ENCODE data around the gene KIRREL3. TPM values are rescaled to one million over a fixed set of nuclear protein-coding genes. Genes with fewer than 3 reads are reported as not detected.

KIRREL3 gene
- polyA plus RNA-seq, 1 of the 3 experiments (the other 2 are of a cell fraction) = 3.7 TPM

DNA sequence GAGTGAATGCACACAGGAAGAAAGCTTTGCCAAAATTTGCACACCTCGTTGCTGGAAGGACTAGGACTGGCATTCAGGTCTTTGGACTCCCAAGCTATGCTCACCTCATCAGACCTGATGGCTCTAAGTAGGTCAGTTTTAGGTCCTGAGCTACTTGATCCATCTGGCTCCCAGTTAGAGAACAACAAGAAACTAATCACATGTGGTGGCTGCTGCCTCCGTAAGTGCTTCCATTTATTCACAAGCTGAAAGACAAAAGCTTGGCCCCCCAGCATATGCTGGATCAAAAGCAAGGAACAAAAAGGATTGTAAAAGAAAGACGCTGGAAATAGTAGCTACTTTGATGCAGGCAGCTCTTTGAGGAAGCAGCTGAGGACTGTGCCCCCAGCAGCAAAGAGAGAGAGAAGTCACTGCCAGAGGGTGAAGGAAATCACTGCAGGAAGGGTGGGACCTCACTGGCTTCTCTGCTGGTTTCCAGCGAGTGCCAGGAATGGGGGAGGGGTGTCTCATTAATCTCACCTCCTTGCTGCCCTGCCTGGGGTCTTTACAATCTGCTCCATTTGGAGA is 268.9 kb downstream of the KIRREL3 start:
- Histone ChIP-seq H3F3A (replicated peaks; ENCODE audit: insufficient read depth) (no peaks in the 10 kb centered on the region), H3K9me3 (no peaks in the 10 kb centered on the region), H3K9me2 (no peaks in the 10 kb centered on the region), H3K36me3 (replicated peaks in 1 of 2; ENCODE audit: control insufficient read depth in 1 of 2, insufficient read depth in 2 of 2, low read length in 1 of 2) (no peaks in the 10 kb centered on the region), H3K79me2 (ENCODE audit: insufficient read depth) (no peaks in the 10 kb centered on the region), H3K9ac (no peak overlapping the region), H3K27me3 (ENCODE audit: insufficient read depth) (no peaks in the 10 kb centered on the region), H3K27ac (ENCODE audit: low read depth in 2 of 2, low read length in 1 of 2) (no peak overlapping the region), H3K4me3 (ENCODE audit: low read depth in 2 of 2, low read length in 1 of 2) (no peak overlapping the region), H3K4me2 (no peak overlapping the region), H4K20me1 (ENCODE audit: insufficient read depth) (no peaks in the 10 kb centered on the region), H2AFZ (ENCODE audit: low read depth) (no peak overlapping the region), H3K4me1 (ENCODE audit: control insufficient read depth in 1 of 2, insufficient read depth in 2 of 2, low read depth in 1 of 2, low read length in 1 of 2) (no peaks in the 10 kb centered on the region)
- WGBS (ENCODE audit: low lambda C conversion rate) = 66% methylated on average over 4 of the region's 4 CpGs
- CTCF ChIA-PET = interaction anchor here (0.9 to 8.8 kb wide), 3 partner anchors 10 to 124 kb away, joined by 3 to 63 read pairs (median 4); no protein-coding TSS in a partner anchor
- DNase-seq = no peak
- no peak for TF ChIP-seq EZH2phosphoT487 (IDR thresholded peaks at IDR 0.05; ENCODE audit: borderline replicate concordance, low read depth)
- no peak for TF ChIP-seq RAD21 (IDR thresholded peaks at IDR 0.05; ENCODE audit: low read length)
- no peak for TF ChIP-seq GATA2 (CRISPR knock-in tag; IDR thresholded peaks at IDR 0.05)
- TF ChIP-seq SMC3 (IDR thresholded peaks at IDR 0.05; ENCODE audit: low read depth, low read length) = no peak
- TF ChIP-seq FOXJ3 (CRISPR knock-in tag; IDR thresholded peaks at IDR 0.05) = no peak
- TF ChIP-seq POLR2AphosphoS5 (IDR thresholded peaks at IDR 0.05; ENCODE audit: low read depth, low read length) = no peak
- TF ChIP-seq, protein P1, sequence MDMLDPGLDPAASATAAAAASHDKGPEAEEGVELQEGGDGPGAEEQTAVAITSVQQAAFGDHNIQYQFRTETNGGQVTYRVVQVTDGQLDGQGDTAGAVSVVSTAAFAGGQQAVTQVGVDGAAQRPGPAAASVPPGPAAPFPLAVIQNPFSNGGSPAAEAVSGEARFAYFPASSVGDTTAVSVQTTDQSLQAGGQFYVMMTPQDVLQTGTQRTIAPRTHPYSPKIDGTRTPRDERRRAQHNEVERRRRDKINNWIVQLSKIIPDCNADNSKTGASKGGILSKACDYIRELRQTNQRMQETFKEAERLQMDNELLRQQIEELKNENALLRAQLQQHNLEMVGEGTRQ (IDR thresholded peaks at IDR 0.05; ENCODE audit: borderline replicate concordance, low read depth, low read length) = no peak
- POLR2A ChIA-PET = no interaction called here

DNA sequence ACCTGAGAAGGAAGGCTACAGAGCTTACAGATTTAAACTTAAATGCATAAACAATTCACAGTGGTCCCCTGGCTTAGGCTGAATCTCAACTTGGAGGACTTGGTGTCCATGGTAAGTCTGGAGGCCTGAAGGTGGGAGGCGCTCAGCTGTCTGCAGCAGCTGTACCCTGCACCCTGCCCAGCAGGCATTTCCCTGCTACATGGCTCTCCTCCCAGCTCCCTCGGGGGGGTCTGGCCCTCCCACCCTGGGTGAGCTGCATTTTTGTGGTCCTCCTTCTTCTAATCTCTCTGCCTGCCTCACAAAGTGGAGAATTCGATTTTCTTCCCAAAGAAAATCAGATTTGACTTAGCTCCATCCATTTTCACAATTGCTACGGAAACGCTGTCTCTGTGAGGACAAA is 273.2 kb downstream of the KIRREL3 start:
- Histone ChIP-seq H3K4me1 (ENCODE audit: control insufficient read depth in 1 of 2, insufficient read depth in 2 of 2, low read depth in 1 of 2, low read length in 1 of 2) (peaks cover 0 to 18% of the 10 kb centered on the region in 2 experiments; a peak in 3 of 4 replicates), H3K9ac (no peak overlapping the region), H3K36me3 (replicated peaks in 1 of 2; ENCODE audit: control insufficient read depth in 1 of 2, insufficient read depth in 2 of 2, low read length in 1 of 2) (no peaks in the 10 kb centered on the region), H3K9me2 (no peaks in the 10 kb centered on the region), H4K20me1 (ENCODE audit: insufficient read depth) (no peaks in the 10 kb centered on the region), H3K27ac (ENCODE audit: low read depth in 2 of 2, low read length in 1 of 2) (no peak overlapping the region), H3K27me3 (ENCODE audit: insufficient read depth) (no peaks in the 10 kb centered on the region), H3F3A (replicated peaks; ENCODE audit: insufficient read depth) (peaks cover 15% of the 10 kb centered on the region), H3K79me2 (ENCODE audit: insufficient read depth) (no peaks in the 10 kb centered on the region), H2AFZ (ENCODE audit: low read depth) (no peak overlapping the region), H3K9me3 (no peaks in the 10 kb centered on the region), H3K4me3 (ENCODE audit: low read depth in 2 of 2, low read length in 1 of 2) (no peak overlapping the region), H3K4me2 (no peak overlapping the region)
- WGBS (ENCODE audit: low lambda C conversion rate) = 69% methylated on average over 5 of the region's 5 CpGs
- CTCF ChIA-PET = interaction anchor here (1.0 to 8.8 kb wide), 3 partner anchors 11 to 263 kb away, joined by 3 to 63 read pairs (median 6); no protein-coding TSS in a partner anchor
- POLR2A ChIA-PET = no interaction called here
- no peak for DNase-seq
- TF ChIP-seq, protein P2, sequence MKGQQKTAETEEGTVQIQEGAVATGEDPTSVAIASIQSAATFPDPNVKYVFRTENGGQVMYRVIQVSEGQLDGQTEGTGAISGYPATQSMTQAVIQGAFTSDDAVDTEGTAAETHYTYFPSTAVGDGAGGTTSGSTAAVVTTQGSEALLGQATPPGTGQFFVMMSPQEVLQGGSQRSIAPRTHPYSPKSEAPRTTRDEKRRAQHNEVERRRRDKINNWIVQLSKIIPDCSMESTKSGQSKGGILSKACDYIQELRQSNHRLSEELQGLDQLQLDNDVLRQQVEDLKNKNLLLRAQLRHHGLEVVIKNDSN (IDR thresholded peaks at IDR 0.05; ENCODE audit: borderline replicate concordance, low read depth) = no peak
- no peak for TF ChIP-seq YY1 (IDR thresholded peaks at IDR 0.05; ENCODE audit: low read depth)
- TF ChIP-seq MEF2A (IDR thresholded peaks at IDR 0.05; ENCODE audit: borderline replicate concordance, low read depth) = no peak
- TF ChIP-seq, protein P1 (IDR thresholded peaks at IDR 0.05; ENCODE audit: borderline replicate concordance, low read depth, low read length) = no peak
- TF ChIP-seq TAF1 (IDR thresholded peaks at IDR 0.05; ENCODE audit: borderline replicate concordance, low read depth, low read length) = no peak
- TF ChIP-seq, protein P3, sequence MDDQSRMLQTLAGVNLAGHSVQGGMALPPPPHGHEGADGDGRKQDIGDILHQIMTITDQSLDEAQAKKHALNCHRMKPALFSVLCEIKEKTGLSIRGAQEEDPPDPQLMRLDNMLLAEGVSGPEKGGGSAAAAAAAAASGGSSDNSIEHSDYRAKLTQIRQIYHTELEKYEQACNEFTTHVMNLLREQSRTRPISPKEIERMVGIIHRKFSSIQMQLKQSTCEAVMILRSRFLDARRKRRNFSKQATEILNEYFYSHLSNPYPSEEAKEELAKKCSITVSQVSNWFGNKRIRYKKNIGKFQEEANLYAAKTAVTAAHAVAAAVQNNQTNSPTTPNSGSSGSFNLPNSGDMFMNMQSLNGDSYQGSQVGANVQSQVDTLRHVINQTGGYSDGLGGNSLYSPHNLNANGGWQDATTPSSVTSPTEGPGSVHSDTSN (IDR thresholded peaks at IDR 0.05) = no peak
- TF ChIP-seq, protein P4, sequence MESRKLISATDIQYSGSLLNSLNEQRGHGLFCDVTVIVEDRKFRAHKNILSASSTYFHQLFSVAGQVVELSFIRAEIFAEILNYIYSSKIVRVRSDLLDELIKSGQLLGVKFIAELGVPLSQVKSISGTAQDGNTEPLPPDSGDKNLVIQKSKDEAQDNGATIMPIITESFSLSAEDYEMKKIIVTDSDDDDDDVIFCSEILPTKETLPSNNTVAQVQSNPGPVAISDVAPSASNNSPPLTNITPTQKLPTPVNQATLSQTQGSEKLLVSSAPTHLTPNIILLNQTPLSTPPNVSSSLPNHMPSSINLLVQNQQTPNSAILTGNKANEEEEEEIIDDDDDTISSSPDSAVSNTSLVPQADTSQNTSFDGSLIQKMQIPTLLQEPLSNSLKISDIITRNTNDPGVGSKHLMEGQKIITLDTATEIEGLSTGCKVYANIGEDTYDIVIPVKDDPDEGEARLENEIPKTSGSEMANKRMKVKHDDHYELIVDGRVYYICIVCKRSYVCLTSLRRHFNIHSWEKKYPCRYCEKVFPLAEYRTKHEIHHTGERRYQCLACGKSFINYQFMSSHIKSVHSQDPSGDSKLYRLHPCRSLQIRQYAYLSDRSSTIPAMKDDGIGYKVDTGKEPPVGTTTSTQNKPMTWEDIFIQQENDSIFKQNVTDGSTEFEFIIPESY (IDR thresholded peaks at IDR 0.05; ENCODE audit: borderline replicate concordance, low read depth) = no peak
- no peak for TF ChIP-seq NFIC (IDR thresholded peaks at IDR 0.05; ENCODE audit: borderline replicate concordance)
- TF ChIP-seq TCF12 (IDR thresholded peaks at IDR 0.05) = no peak
- TF ChIP-seq RAD21 (IDR thresholded peaks at IDR 0.05; ENCODE audit: low read length) = no peak
- TF ChIP-seq RCOR1 (IDR thresholded peaks at IDR 0.05; ENCODE audit: low read length) = no peak

Data from SK-N-SH (cell line).